ENCODE results near the gene GEMIN7. TPM values are rescaled to one million over a fixed set of nuclear protein-coding genes. Genes with fewer than 3 reads are reported as not detected.

Gene GEMIN7
- total RNA-seq, 1 donor from 2014 or later = 46.0 TPM

GRCh38 chr19:45032421-45032820, 46.6 kb upstream of the GEMIN7 start:
- FAIRE-seq (no peak), DNase-seq (ENCODE audit: low read depth) (no peak)
- Histone ChIP-seq H3K9ac (ENCODE audit: low read length) (no peak overlapping the region), H3K4me1 (ENCODE audit: insufficient read depth, low read length) (no peaks in the 10 kb centered on the region), H3K27me3 (ENCODE audit: insufficient read depth, low read length) (no peaks in the 10 kb centered on the region), H3K27ac (ENCODE audit: low read depth, low read length) (no peak overlapping the region), H3K79me2 (ENCODE audit: insufficient read depth, low read length) (no peaks in the 10 kb centered on the region), H3K4me2 (ENCODE audit: low read length) (no peak overlapping the region), H2AFZ (ENCODE audit: low read depth, low read length) (no peak overlapping the region), H3K9me3 (ENCODE audit: insufficient read depth, low read depth, low read length) (no peaks in the 10 kb centered on the region), H4K20me1 (ENCODE audit: insufficient read depth, low read length) (no peaks in the 10 kb centered on the region), H3K4me3 (ENCODE audit: insufficient read depth, low read depth, low read length) (no peak overlapping the region), H3K36me3 (ENCODE audit: insufficient read depth, low read length) (no peaks in the 10 kb centered on the region)
- H3K4me1 Mint-ChIP-seq (ENCODE audit: low read depth, unreplicated experiment) = no peaks in the 10 kb centered on the region
- no peak overlapping the region for H3K27ac Mint-ChIP-seq (ENCODE audit: unreplicated experiment)
- H3K36me3 Mint-ChIP-seq (ENCODE audit: low read depth, unreplicated experiment) = peaks cover 24% of the 10 kb centered on the region
- peaks cover 2% of the 10 kb centered on the region for H3K9me3 Mint-ChIP-seq (ENCODE audit: unreplicated experiment)
- H3K4me3 Mint-ChIP-seq (ENCODE audit: unreplicated experiment) = no peak overlapping the region
- H3K27me3 Mint-ChIP-seq (ENCODE audit: low read depth, unreplicated experiment) = no peaks in the 10 kb centered on the region
- TF ChIP-seq EZH2 (IDR thresholded peaks at IDR 0.05; ENCODE audit: insufficient read depth, low read length) (no peak), CTCF (IDR thresholded peaks at IDR 0.05; ENCODE audit: insufficient read depth, low read depth, low read length) (no peak)

- Histone ChIP-seq H3K4me2 (ENCODE audit: low read length) (no peak overlapping the region), H3K27ac (ENCODE audit: low read depth, low read length) (no peak overlapping the region), H3K27me3 (ENCODE audit: insufficient read depth, low read length) (no peaks in the 10 kb centered on the region), H3K9me3 (ENCODE audit: insufficient read depth, low read depth, low read length) (no peaks in the 10 kb centered on the region), H4K20me1 (ENCODE audit: insufficient read depth, low read length) (peaks cover 15% of the 10 kb centered on the region), H3K36me3 (ENCODE audit: insufficient read depth, low read length) (peaks cover 5% of the 10 kb centered on the region), H3K4me3 (ENCODE audit: insufficient read depth, low read depth, low read length) (no peak overlapping the region), H3K9ac (ENCODE audit: low read length) (no peak overlapping the region), H3K79me2 (ENCODE audit: insufficient read depth, low read length) (peaks cover 20% of the 10 kb centered on the region), H2AFZ (ENCODE audit: low read depth, low read length) (no peak overlapping the region), H3K4me1 (ENCODE audit: insufficient read depth, low read length) (peaks cover 11% of the 10 kb centered on the region)
- peaks cover 4% of the 10 kb centered on the region for H3K4me1 Mint-ChIP-seq (ENCODE audit: low read depth, unreplicated experiment)
- no peaks in the 10 kb centered on the region for H3K27me3 Mint-ChIP-seq (ENCODE audit: low read depth, unreplicated experiment)
- H3K9me3 Mint-ChIP-seq (ENCODE audit: unreplicated experiment) = peaks cover 2% of the 10 kb centered on the region
- FAIRE-seq = no peak
- no peak for DNase-seq (ENCODE audit: low read depth)
- H3K36me3 Mint-ChIP-seq (ENCODE audit: low read depth, unreplicated experiment) = peaks cover 18% of the 10 kb centered on the region
- no peak for TF ChIP-seq EZH2 (IDR thresholded peaks at IDR 0.05; ENCODE audit: insufficient read depth, low read length)
- no peak for TF ChIP-seq CTCF (IDR thresholded peaks at IDR 0.05; ENCODE audit: insufficient read depth, low read depth, low read length)
- H3K4me3 Mint-ChIP-seq (ENCODE audit: unreplicated experiment) = no peak overlapping the region
- H3K27ac Mint-ChIP-seq (ENCODE audit: unreplicated experiment) = no peak overlapping the region
Observed at GRCh38 chr19:45035755-45036154, 43.3 kb upstream of the GEMIN7 start.

- DNase-seq (ENCODE audit: low read depth) (no peak), FAIRE-seq (no peak)
- Histone ChIP-seq H3K4me3 (ENCODE audit: insufficient read depth, low read depth, low read length) (no peak overlapping the region), H2AFZ (ENCODE audit: low read depth, low read length) (no peak overlapping the region), H3K27me3 (ENCODE audit: insufficient read depth, low read length) (no peaks in the 10 kb centered on the region), H3K27ac (ENCODE audit: low read depth, low read length) (no peak overlapping the region), H3K36me3 (ENCODE audit: insufficient read depth, low read length) (peaks cover 17% of the 10 kb centered on the region), H3K79me2 (ENCODE audit: insufficient read depth, low read length) (peaks cover 37% of the 10 kb centered on the region), H3K4me2 (ENCODE audit: low read length) (no peak overlapping the region), H3K9me3 (ENCODE audit: insufficient read depth, low read depth, low read length) (no peaks in the 10 kb centered on the region), H3K4me1 (ENCODE audit: insufficient read depth, low read length) (peaks cover 11% of the 10 kb centered on the region), H3K9ac (ENCODE audit: low read length) (no peak overlapping the region), H4K20me1 (ENCODE audit: insufficient read depth, low read length) (peaks cover 30% of the 10 kb centered on the region)
- H3K27ac Mint-ChIP-seq (ENCODE audit: unreplicated experiment) = peak overlapping the region; percentile 34
- peaks cover 19% of the 10 kb centered on the region for H3K36me3 Mint-ChIP-seq (ENCODE audit: low read depth, unreplicated experiment)
- H3K9me3 Mint-ChIP-seq (ENCODE audit: unreplicated experiment) = no peaks in the 10 kb centered on the region
- TF ChIP-seq CTCF (IDR thresholded peaks at IDR 0.05; ENCODE audit: insufficient read depth, low read depth, low read length) (no peak), EZH2 (IDR thresholded peaks at IDR 0.05; ENCODE audit: insufficient read depth, low read length) (no peak)
- no peak overlapping the region for H3K4me3 Mint-ChIP-seq (ENCODE audit: unreplicated experiment)
- peaks cover 14% of the 10 kb centered on the region for H3K4me1 Mint-ChIP-seq (ENCODE audit: low read depth, unreplicated experiment)
- no peaks in the 10 kb centered on the region for H3K27me3 Mint-ChIP-seq (ENCODE audit: low read depth, unreplicated experiment)
Observed at GRCh38 chr19:45037393-45038169, 41.5 kb upstream of the GEMIN7 start.

All from astrocyte (in vitro differentiated cells and primary cell).